ENCODE results near the gene KCNQ4.

GRCh38 chr1:40849801-40850592 lies 66.4 kb downstream of the KCNQ4 start:
- no peak for TF ChIP-seq JUN (IDR thresholded peaks at IDR 0.05; ENCODE audit: low read depth, low read length)
- no peak for TF ChIP-seq MAX (IDR thresholded peaks at IDR 0.05)
- TF ChIP-seq YY1 (IDR thresholded peaks at IDR 0.05; ENCODE audit: low read depth, low read length), result no peak
- no peak for TF ChIP-seq BRCA1 (IDR thresholded peaks at IDR 0.05; ENCODE audit: low read depth, low read length)
- no peak for TF ChIP-seq CEBPB (IDR thresholded peaks at IDR 0.05; ENCODE audit: low read depth, low read length)
- peak; percentile 85 to 97 (median 96) for TF ChIP-seq CTCF (IDR thresholded peaks at IDR 0.05; ENCODE audit: control extremely low read depth in 1 of 3, insufficient read depth in 1 of 3, low read depth in 1 of 3, low read length in 3 of 3)
- TF ChIP-seq RFX5 (IDR thresholded peaks at IDR 0.05; ENCODE audit: borderline replicate concordance, low read depth, low read length), result no peak
- no peak for TF ChIP-seq SUZ12 (IDR thresholded peaks at IDR 0.05; ENCODE audit: low read length)
